Stimulated activated CD8-positive, alpha-beta memory T cell treated with anti-CD3 and anti-CD28 coated beads, Interleukin-4, amount 100 ng/mL, for 24 hours (primary cell): Measurements from ENCODE around the gene RTKN2.
A peak's percentile ranks its signal among the peaks of the same experiment; 100 is the strongest.
"Not testable (repeated sequence)": the region's sequence is repeated elsewhere in the genome, so short reads cannot be mapped to it uniquely, and the experiment has no call there.

Source experiments
- DNase-seq: peaks from one replicate; pipeline ENCODE4 v3.0.0-alpha.2; 2020; ENCODE audit warnings: low read depth

RTKN2 gene

DNA sequence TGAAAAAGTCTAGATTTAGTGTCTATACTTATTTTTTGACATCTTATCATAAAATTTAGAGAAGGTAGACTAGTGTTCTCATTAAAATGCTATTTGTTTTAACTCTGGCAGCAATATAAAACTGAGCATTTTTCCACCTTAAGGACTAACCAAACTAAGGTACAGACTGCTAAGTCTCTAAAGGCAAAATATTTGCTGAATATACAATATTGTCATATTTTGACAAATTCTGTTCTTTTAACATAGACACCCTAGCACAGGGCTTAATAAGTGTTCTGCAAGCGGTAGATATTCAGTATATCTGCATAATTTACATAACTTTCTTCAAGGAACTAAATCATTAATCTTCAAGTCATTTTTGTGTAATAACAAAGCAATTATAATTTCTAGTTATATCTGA lies 8.6 kb downstream of the RTKN2 start:
- DNase-seq: no peak

GRCh38 chr10:62259456-62259855 lies 9.2 kb downstream of the RTKN2 start:
- no peak for DNase-seq

GRCh38 chr10:62258926-62259325 lies 9.7 kb downstream of the RTKN2 start:
- no peak for DNase-seq

DNA sequence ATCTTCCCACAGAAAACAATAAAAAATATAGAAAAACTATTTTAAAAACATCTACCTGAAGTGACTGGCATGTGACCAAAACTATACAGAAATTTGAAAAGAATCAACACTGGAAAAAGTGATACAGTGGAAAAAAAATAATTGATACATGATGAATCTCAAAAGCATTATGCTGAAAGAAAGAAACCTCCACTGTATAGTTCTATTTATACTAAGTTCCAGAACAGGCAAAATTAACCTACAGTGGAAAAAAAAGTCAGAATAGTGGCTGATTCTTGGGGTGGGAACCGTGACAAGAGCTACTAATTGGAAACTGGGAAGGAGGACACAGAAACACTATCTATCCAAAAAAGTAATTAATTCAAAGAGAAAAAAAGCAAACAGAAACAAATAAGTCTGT lies 14.9 kb downstream of the RTKN2 start:
- no peak for DNase-seq

- no peak for DNase-seq
Measured at GRCh38 chr10:62252051-62252450, 16.6 kb downstream of the RTKN2 start.

DNA sequence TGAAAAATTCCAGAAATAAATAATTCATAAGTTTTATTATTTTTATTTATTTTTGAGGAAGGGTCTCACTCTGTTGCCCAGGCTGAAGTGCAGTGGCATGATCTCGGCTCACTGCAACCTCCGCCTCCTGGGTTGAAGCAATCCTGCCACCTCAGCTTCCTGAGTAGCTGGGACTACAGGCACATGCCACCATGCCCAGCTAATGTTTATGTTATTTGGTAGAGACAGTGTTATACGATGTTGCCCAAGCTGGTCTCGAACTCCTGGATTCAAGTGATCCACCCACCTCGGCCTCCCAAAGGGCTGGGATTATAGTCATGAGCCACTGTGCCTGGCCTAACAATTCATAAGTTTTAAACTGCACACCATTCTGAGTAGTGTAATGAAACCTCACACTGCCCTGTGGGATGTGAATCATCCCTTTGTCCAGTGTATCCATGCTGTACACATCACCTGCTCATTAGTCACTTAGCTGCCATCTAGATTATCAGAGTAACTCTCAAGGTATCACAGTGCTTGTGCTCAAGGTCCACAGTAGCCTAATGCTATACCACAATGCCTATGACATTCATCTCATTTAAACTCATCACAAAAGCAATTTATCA lies 17.9 kb downstream of the RTKN2 start:
- DNase-seq: no peak

DNA sequence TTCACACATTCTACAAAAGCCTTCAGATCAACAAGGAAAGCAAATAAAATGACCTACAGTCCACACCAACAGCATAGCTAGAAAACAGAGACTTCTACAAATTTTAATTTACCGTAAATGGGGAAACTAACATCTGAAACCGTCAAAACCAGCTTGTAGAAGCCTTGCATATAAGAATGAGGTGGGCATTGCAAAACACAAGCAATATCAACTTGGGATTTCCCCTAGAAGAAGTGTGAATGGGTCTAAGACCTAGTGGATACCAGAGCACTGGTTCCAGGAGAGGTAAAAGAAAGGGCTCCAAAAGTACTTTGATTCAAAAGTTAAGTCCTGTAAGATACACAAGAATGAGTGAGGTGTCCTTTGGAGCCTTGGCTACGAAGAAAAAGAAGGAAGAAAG lies 18.7 kb downstream of the RTKN2 start:
- DNase-seq: no peak

GRCh38 chr10:62248465-62248864 lies 20.2 kb downstream of the RTKN2 start:
- DNase-seq: no peak

GRCh38 chr10:62244785-62245467 lies 23.7 kb downstream of the RTKN2 start:
- DNase-seq: peak; percentile 11

DNA sequence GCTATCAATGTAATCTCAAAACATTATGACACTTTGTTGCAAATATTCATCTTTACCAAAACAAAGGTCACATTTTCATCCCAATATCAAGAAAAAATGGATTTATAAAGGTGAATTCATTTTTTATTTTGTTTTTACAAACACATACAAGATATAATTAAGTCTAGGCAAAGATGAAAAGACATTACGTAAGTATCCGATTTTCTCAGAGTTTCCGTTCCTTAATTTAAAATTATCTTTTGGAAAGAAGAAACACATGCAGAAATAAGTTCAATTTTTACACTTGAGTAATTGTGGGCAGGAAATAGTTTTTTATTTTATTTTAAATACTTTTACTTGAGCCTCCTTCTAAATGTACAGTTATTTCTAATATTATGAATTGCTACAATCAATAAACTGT lies 24.6 kb downstream of the RTKN2 start:
- DNase-seq: no peak

- DNase-seq: no peak
Measured at GRCh38 chr10:62243647-62243997, 25.0 kb downstream of the RTKN2 start.

- DNase-seq: not testable (repeated sequence)
Measured at GRCh38 chr10:62242965-62243646, 25.5 kb downstream of the RTKN2 start.

DNA sequence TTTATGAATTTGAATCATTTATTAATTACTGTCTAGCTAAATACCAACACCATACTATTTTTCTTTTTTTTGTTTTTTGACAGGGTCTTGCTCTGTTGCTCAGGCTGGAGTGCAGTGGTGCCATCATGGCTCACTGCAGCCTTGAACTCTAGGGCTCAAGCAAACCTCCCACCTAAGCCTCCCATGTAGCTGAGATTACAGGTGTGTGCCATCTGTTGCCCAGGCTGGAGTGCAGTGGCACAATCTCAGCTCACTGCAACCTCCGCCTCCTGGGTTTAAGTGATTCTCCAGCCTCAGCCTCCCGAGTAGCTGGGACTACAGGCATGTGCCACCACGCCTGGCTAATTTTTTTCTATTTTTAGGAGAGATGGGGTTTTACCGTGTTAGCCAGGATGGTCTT lies 27.1 kb downstream of the RTKN2 start:
- not testable (repeated sequence) for DNase-seq

DNA sequence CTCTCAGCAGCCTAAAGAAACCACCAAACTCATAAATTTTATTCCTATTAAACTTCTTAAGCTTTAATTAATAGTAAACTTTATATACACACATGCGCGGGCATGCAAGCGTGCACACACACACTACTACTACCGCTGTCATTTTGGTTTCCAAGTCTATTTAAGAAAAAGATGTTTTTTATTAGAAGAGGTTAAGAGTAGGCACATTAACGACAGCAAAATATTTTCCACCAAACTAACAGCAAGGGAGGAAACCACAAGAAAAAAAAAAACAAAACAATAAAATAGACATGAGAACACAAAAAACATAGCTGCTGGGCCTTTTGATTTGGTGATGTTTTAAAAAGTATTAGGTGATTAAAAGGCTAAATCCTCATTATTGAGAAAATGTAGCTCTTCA lies 28.6 kb downstream of the RTKN2 start:
- DNase-seq: no peak

DNA sequence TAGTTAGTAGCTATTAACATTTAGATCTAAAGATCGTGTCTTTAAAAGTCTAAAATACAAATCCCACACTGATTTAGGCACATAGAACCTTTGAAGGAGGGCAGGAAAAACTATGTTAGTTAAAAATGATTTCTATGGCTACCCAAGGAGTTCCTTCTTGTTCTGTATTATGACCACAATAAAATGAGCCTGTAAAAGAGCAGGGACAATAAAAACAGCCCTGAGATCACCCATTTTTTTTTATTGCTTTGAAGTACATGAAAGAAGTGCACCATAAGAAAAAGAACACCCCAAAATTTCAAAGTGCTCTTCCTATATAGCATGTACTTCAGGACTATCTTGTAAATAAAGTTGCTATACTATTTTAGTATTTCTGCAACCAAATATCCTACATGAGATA lies 29.8 kb downstream of the RTKN2 start:
- no peak for DNase-seq

DNA sequence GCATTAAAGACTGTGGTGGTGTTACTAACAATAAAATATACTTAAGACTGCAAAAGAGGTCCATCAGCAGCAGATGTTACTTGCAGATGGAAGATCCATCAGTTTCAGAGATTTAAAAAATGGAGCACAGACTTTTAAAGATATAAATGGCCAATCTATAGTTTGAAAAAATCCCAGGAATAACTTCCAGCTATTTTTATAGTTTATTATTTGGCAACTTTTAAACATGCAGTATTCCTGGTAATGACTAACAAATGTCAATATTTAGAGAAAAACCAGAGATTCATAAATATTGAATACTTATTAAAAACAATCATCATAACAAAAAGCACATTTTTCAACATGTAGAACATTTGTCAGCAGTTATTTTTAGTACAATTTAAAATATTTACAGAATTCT lies 30.7 kb downstream of the RTKN2 start:
- no peak for DNase-seq

DNA sequence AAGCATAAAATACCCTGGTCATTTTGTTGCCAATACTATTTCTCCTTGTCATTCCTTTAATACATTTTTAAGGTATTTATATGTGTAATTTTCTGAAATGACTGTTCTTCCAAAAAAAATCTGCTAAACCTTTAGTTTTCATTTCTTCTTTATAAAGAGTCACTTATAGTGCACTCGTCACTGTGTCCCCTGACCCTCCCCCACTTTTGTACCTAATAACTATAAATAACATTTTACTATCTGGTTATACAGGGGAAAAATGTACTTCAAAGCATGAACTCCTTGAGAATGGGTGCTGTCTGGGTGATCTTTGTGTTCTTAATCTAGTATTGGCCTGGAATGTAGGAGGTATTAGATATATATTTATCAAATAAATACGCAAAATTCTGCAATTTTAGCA lies 31.1 kb downstream of the RTKN2 start:
- no peak for DNase-seq

- no peak for DNase-seq
Measured at GRCh38 chr10:62234077-62234605, 34.5 kb downstream of the RTKN2 start.

- no peak for DNase-seq
Measured at GRCh38 chr10:62233356-62234076, 35.1 kb downstream of the RTKN2 start.

DNA sequence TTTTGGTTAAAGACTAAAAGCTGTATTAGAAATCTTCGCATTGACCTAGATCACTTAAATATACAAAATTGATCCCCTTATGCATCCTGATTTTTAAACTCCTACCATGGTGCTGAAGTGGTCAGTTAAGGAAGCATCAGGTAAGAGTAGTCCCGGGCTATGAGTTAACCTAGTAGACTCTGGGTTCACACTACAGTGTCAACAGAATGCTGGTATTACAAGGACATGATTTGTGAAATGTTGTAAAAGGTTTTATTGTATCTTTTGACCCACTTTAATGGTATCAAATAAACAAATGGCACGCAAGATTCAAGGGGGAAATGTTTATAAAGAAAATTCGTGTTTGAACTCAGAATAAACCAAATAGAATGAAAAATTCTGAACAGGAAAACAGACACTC lies 36.8 kb downstream of the RTKN2 start:
- no peak for DNase-seq

DNA sequence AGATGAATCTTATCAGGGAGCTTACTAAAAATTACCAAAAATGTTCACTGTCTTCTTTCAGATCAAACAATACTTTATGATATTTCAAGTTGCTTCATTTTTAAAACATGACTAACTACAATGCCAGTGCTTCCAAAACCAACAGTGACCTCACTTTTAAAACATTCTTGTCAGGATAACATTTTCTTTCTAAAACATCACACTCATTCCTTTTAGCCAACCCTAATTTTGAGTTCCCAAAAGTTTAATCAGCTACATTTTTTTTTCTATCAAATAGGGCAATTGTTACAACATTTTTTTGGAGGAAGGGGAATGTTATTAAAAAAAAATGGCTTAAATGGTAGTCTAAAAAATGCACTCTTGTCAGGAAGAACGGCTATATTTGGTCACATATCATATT lies 37.3 kb downstream of the RTKN2 start:
- DNase-seq: no peak

- DNase-seq: no peak
Measured at GRCh38 chr10:62230344-62231121, 38.1 kb downstream of the RTKN2 start.
